ENCODE results near the gene RNF121.

RNF121 gene

DNA sequence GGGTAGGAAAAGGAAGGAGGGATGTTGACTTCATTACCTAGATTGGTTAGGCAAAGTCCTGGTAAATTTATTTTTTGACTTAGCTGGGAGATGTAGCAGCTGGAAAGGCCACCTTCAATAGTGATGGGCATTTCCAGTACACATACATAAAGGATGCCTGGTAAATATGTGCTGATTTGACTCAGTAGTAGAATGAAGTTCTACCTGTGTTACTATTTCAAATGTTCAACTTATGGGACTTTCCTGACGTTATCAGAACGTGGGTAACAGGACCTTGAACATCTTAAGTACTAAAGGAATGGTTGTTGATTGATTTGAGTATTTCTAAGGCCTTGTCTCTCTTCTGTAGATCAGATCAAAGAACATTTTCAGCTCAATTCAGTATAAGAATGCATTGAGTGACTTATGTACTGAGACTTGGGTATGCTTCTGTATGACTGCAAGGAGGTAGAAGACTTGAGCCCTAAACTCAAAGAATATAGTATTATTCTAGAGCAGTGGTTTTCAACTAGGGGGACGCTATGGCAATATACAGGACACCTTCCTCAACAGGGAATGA is 27.1 kb downstream of the RNF121 start:
- Histone ChIP-seq H4K20me1 (ENCODE audit: insufficient read depth, low read length, poor library complexity, severe bottlenecking) (no peaks in the 10 kb centered on the region), H3K79me2 (ENCODE audit: insufficient read depth, low read length) (peaks cover 40% of the 10 kb centered on the region; the same call in 1 of the 2 replicates), H3K4me3 (ENCODE audit: low read length, poor library complexity, severe bottlenecking) (no peak overlapping the region), H3K9me2 (replicated peaks; ENCODE audit: low read depth, low read length) (no peaks in the 10 kb centered on the region), H3K4me2 (ENCODE audit: low read depth, low read length, poor library complexity, severe bottlenecking) (no peak overlapping the region), H2AFZ (ENCODE audit: low read length) (no peak overlapping the region), H3K4me1 (ENCODE audit: insufficient read depth, low read length, poor library complexity, severe bottlenecking) (no peaks in the 10 kb centered on the region), H3K27me3 (ENCODE audit: insufficient read depth, low read length, poor library complexity, severe bottlenecking) (no peaks in the 10 kb centered on the region), H3K36me3 (ENCODE audit: insufficient read depth, low read length) (peaks cover 16% of the 10 kb centered on the region; the same call in 1 of the 2 replicates), H3K9ac (ENCODE audit: low read depth, low read length, poor library complexity, severe bottlenecking) (no peak overlapping the region), H3F3A (ENCODE audit: low read depth) (no peaks in the 10 kb centered on the region), H3K9me3 (ENCODE audit: insufficient read depth, low read depth, low read length) (no peaks in the 10 kb centered on the region)
- TF ChIP-seq EZH2phosphoT487 (IDR thresholded peaks at IDR 0.05; ENCODE audit: borderline replicate concordance) = no peak
- TF ChIP-seq, protein P1, sequence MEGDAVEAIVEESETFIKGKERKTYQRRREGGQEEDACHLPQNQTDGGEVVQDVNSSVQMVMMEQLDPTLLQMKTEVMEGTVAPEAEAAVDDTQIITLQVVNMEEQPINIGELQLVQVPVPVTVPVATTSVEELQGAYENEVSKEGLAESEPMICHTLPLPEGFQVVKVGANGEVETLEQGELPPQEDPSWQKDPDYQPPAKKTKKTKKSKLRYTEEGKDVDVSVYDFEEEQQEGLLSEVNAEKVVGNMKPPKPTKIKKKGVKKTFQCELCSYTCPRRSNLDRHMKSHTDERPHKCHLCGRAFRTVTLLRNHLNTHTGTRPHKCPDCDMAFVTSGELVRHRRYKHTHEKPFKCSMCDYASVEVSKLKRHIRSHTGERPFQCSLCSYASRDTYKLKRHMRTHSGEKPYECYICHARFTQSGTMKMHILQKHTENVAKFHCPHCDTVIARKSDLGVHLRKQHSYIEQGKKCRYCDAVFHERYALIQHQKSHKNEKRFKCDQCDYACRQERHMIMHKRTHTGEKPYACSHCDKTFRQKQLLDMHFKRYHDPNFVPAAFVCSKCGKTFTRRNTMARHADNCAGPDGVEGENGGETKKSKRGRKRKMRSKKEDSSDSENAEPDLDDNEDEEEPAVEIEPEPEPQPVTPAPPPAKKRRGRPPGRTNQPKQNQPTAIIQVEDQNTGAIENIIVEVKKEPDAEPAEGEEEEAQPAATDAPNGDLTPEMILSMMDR (conservative IDR thresholded peaks at IDR 0.05; ENCODE audit: low read length) = no peak

DNA sequence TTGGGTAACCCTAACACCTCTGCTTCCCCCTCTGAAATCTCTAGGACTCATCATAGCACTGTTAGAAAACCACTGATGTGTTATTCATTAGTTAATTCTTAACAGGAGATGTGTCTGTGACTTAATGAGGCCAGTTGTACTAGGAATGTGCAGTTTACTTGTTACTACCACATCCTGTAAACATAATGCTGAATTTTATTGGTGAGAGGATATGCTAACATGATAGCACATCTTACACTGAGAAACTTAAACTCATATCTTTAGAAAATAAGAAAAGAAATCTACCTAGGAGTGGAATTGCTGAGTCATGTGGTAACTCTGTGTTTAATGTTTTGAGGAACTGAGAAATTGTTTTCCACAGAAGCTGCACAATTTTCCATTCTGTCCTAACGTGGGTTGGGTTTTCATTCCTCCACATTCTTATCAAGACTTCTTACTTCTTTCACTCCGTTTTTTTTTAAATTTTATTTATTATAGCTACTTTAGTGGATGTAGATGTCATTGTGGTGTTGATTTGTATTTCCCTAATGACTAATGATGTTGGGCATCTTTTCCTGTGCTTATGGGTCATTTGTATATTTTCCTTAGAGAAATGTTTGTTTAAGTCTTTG is 33.7 kb downstream of the RNF121 start:
- no peaks in the 10 kb centered on the region for H3K27me3 ChIP-seq (ENCODE audit: insufficient read depth, low read length, poor library complexity, severe bottlenecking)
- no peak overlapping the region for H3K4me2 ChIP-seq (ENCODE audit: low read depth, low read length, poor library complexity, severe bottlenecking)
- H3K4me3 ChIP-seq (ENCODE audit: low read length, poor library complexity, severe bottlenecking) = no peak overlapping the region
- H3K79me2 ChIP-seq (ENCODE audit: insufficient read depth, low read length) = no peaks in the 10 kb centered on the region
- H3F3A ChIP-seq (ENCODE audit: low read depth) = no peaks in the 10 kb centered on the region
- H4K20me1 ChIP-seq (ENCODE audit: insufficient read depth, low read length, poor library complexity, severe bottlenecking) = no peaks in the 10 kb centered on the region
- H3K4me1 ChIP-seq (ENCODE audit: insufficient read depth, low read length, poor library complexity, severe bottlenecking) = no peaks in the 10 kb centered on the region
- H3K9me2 ChIP-seq (replicated peaks; ENCODE audit: low read depth, low read length) = no peaks in the 10 kb centered on the region
- peaks cover 56% of the 10 kb centered on the region for H3K36me3 ChIP-seq (ENCODE audit: insufficient read depth, low read length)
- H3K9ac ChIP-seq (ENCODE audit: low read depth, low read length, poor library complexity, severe bottlenecking) = no peak overlapping the region
- TF ChIP-seq, protein P1 (conservative IDR thresholded peaks at IDR 0.05; ENCODE audit: low read length) = no peak
- H2AFZ ChIP-seq (ENCODE audit: low read length) = no peak overlapping the region
- no peaks in the 10 kb centered on the region for H3K9me3 ChIP-seq (ENCODE audit: insufficient read depth, low read depth, low read length)

DNA sequence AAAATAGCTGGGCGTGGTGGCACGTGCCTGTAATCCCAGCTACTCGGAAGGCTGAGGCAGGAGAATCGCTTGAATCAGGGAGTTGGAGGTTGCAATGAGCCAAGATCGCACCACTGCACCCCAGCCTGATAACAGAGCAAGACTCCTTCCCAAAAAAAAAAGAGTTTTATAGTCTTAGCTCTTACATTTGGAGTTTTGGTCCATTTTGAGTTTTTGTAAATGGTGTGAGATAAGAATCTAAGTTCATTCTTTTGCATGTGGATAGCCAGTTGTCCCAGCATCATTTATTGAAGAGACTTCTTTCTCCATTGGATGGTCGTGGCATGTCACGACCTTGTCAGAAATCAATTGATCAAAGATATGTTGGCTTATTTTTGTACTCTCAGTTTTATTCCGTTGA is 34.6 kb downstream of the RNF121 start:
- H3K9me3 ChIP-seq (ENCODE audit: insufficient read depth, low read depth, low read length) = no peaks in the 10 kb centered on the region
- peaks cover 58% of the 10 kb centered on the region for H3K36me3 ChIP-seq (ENCODE audit: insufficient read depth, low read length)
- no peak overlapping the region for H3K4me2 ChIP-seq (ENCODE audit: low read depth, low read length, poor library complexity, severe bottlenecking)
- H3K9me2 ChIP-seq (replicated peaks; ENCODE audit: low read depth, low read length) = no peaks in the 10 kb centered on the region
- no peaks in the 10 kb centered on the region for H3K27me3 ChIP-seq (ENCODE audit: insufficient read depth, low read length, poor library complexity, severe bottlenecking)
- no peak overlapping the region for H3K4me3 ChIP-seq (ENCODE audit: low read length, poor library complexity, severe bottlenecking)
- TF ChIP-seq, protein P1 (conservative IDR thresholded peaks at IDR 0.05; ENCODE audit: low read length) = no peak
- TF ChIP-seq EZH2phosphoT487 (IDR thresholded peaks at IDR 0.05; ENCODE audit: borderline replicate concordance) = no peak
- no peaks in the 10 kb centered on the region for H3K79me2 ChIP-seq (ENCODE audit: insufficient read depth, low read length)
- H3F3A ChIP-seq (ENCODE audit: low read depth) = no peaks in the 10 kb centered on the region
- no peak overlapping the region for H3K9ac ChIP-seq (ENCODE audit: low read depth, low read length, poor library complexity, severe bottlenecking)
- no peaks in the 10 kb centered on the region for H4K20me1 ChIP-seq (ENCODE audit: insufficient read depth, low read length, poor library complexity, severe bottlenecking)
- H3K4me1 ChIP-seq (ENCODE audit: insufficient read depth, low read length, poor library complexity, severe bottlenecking) = no peaks in the 10 kb centered on the region
- H2AFZ ChIP-seq (ENCODE audit: low read length) = no peak overlapping the region
